Suprapubic skin (tissue), 4 donors: Measurements from ENCODE around the gene DAB2IP.

Experiments
- POLR2A ChIP-seq, 2 donors: fragments of 450-650 bp; IDR thresholded peaks; one replicate each; pipeline ENCODE4 v1.6.1; 2017; ENCODE audit warnings: antibody characterized with exemption in 2 of 2, mild to moderate bottlenecking in 2 of 2, moderate library complexity in 2 of 2
- POLR2AphosphoS5 ChIP-seq, 3 donors: sonication (generic); formaldehyde crosslinking; IDR thresholded peaks; one replicate each; pipeline ENCODE4 v1.6.1; 2017; ENCODE audit warnings: antibody characterized with exemption in 3 of 3
- TF ChIP-seq, protein P1 (sequence below), 2 donors: fragments of 200-600 bp in 1 of 2; fragments of 450-650 bp in 1 of 2; sonication (generic) in 1 of 2; IDR thresholded peaks; one replicate each; pipeline ENCODE4 v1.5.1; 2016 to 2019; ENCODE audit warnings: antibody characterized with exemption in 2 of 2, mild to moderate bottlenecking in 1 of 2, moderate library complexity in 1 of 2

DNA sequence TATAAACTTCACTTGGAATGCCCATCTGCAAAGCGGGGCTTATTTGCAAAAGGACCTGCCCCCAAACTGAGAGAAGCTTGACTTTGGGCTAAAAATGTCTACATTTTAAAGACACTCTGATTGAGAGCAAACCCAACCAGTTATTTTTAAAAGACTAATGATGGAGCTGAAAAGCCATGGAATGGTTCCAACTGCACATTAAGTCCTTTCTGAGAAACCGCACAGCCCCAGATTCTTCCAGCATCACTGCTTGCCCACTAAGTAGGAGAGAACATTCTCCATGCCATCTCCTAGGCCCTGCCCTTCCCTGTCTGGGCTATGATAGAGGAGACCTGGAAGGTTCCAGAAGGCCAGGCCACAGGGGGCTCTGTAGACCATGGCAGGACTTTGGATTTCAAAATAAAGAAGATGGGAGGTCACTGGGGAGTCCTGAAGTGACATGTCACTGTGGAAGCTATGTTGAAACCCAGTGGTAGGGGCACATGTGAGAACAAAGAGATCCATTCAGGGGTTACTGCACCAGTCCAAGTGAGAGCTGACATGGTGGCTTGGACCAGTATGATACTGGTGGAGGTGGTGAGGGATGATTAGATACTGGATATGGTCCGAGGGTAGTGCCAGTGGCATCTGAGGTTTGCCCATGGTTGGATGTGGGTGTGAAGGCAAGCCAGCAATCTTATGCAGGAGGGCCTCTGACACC is 179.2 kb downstream of the DAB2IP start:
- TF ChIP-seq, protein P1, sequence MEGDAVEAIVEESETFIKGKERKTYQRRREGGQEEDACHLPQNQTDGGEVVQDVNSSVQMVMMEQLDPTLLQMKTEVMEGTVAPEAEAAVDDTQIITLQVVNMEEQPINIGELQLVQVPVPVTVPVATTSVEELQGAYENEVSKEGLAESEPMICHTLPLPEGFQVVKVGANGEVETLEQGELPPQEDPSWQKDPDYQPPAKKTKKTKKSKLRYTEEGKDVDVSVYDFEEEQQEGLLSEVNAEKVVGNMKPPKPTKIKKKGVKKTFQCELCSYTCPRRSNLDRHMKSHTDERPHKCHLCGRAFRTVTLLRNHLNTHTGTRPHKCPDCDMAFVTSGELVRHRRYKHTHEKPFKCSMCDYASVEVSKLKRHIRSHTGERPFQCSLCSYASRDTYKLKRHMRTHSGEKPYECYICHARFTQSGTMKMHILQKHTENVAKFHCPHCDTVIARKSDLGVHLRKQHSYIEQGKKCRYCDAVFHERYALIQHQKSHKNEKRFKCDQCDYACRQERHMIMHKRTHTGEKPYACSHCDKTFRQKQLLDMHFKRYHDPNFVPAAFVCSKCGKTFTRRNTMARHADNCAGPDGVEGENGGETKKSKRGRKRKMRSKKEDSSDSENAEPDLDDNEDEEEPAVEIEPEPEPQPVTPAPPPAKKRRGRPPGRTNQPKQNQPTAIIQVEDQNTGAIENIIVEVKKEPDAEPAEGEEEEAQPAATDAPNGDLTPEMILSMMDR (IDR thresholded peaks at IDR 0.05): no peak
- no peak for TF ChIP-seq POLR2A (IDR thresholded peaks at IDR 0.05)
- no peak for TF ChIP-seq POLR2AphosphoS5 (IDR thresholded peaks at IDR 0.05)
